CD4-positive, alpha-beta T cell treated with Interleukin-6 at 100 ng/mL for 8 hours (primary cell): Measurements from ENCODE around the gene ARHGAP30.
"Not testable (repeated sequence)": the region's sequence is repeated elsewhere in the genome, so short reads cannot be mapped to it uniquely, and the experiment has no call there.

ENCODE experiments used
- DNase-seq: peaks from one replicate; pipeline ENCODE4 v3.0.0-alpha.2; 2020; ENCODE audit warnings: mixed read lengths, low spot score

The ARHGAP30 gene

GRCh38 chr1:161039546-161039945, 30.1 kb downstream of the ARHGAP30 start:
- DNase-seq: no peak

- DNase-seq: no peak
Observed at GRCh38 chr1:161039154-161039545, 30.5 kb downstream of the ARHGAP30 start.

GRCh38 chr1:161038523-161039153, 31.1 kb downstream of the ARHGAP30 start, which contains the start of gene TSTD1:
TSS of gene TSTD1 (minus strand) at chr1:161038964. CDS start at chr1:161038889, 75 bp downstream.
- DNase-seq: peak; percentile 87

GRCh38 chr1:161037661-161038522, 31.8 kb downstream of the ARHGAP30 start:
- DNase-seq: no peak

GRCh38 chr1:161033751-161034150, 35.9 kb downstream of the ARHGAP30 start:
- DNase-seq: no peak

- no peak for DNase-seq
Observed at GRCh38 chr1:161032409-161032808, 37.3 kb downstream of the ARHGAP30 start.

- DNase-seq: no peak
Observed at GRCh38 chr1:161031874-161032273, 37.8 kb downstream of the ARHGAP30 start.

- not testable (repeated sequence) for DNase-seq
Observed at GRCh38 chr1:161029466-161029865, 40.2 kb downstream of the ARHGAP30 start.

- not testable (repeated sequence) for DNase-seq
Observed at GRCh38 chr1:161026954-161027353, 42.7 kb downstream of the ARHGAP30 start.

GRCh38 chr1:161022432-161022831, 47.3 kb downstream of the ARHGAP30 start:
- not testable (repeated sequence) for DNase-seq

- no peak for DNase-seq
Observed at GRCh38 chr1:161021970-161022353, 47.7 kb downstream of the ARHGAP30 start.

GRCh38 chr1:161021165-161021969, 48.3 kb downstream of the ARHGAP30 start:
- DNase-seq: peak; percentile 93

- DNase-seq: no peak
Observed at GRCh38 chr1:161020509-161021164, 49.1 kb downstream of the ARHGAP30 start, which contains the start of gene F11R. TSS of gene F11R (minus strand) at chr1:161021152. CDS start at chr1:161021073, 79 bp downstream.

- no peak for DNase-seq
Observed at GRCh38 chr1:161019751-161020495, 49.8 kb downstream of the ARHGAP30 start.

- not testable (repeated sequence) for DNase-seq
Observed at GRCh38 chr1:161019111-161019660, 50.5 kb downstream of the ARHGAP30 start.

GRCh38 chr1:161018631-161018930, 51.1 kb downstream of the ARHGAP30 start:
- DNase-seq: no peak

GRCh38 chr1:161017756-161018630, 51.7 kb downstream of the ARHGAP30 start:
- DNase-seq: no peak

- not testable (repeated sequence) for DNase-seq
Observed at GRCh38 chr1:161017181-161017580, 52.5 kb downstream of the ARHGAP30 start.

GRCh38 chr1:161016683-161017082, 53.0 kb downstream of the ARHGAP30 start:
- DNase-seq: not testable (repeated sequence)
